Endothelial cell of coronary artery (primary cell): ENCODE results near the gene CRB2. TPM values are rescaled to one million over a fixed set of nuclear protein-coding genes. Genes with fewer than 3 reads are reported as not detected.

Experiments used
- total RNA-seq: library from RNA; depleted of rRNA; stranded (reverse); fragments of >200 nt; gene quantifications from 2 replicates; pipeline ENCODE4 v1.2.3, GENCODE V29; 2014

Gene CRB2
- total RNA-seq: not detected in 2 replicates

DNA sequence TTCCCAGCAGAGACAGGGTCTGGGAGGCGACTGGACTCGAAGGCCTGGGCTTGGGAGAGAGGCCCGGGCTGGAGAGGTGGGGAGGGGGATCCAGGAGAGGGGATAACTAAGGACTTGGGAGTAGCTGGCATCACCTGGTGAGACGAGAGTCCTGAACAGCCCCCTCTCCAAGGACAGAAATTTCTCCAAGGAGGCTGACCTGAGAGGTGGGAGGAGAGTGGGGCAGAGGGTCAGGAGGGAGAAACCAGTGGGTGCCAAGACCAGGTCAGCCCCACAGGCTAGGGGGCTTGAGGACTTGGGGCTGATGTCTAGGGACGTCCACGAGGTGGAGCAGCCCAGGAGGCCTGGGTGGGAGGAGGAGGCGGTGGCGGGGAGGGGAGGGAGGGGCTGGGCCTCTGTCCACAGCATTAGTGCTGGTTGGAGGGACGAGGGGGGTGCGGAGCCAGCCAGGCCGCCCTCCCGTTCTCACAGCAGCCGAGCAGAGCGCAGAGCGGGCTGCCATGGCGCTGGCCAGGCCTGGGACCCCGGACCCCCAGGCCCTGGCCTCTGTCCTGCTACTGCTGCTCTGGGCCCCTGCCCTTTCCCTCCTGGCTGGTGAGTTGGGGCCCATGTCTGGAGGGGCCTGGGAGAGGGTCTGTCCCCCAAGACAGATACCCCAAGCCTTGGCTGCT lies at the start of gene CRB2:
CRB2 (plus strand) TSS at position 437 of the 671 bp plus-strand sequence; CDS start at position 501, 64 bp downstream.

Other genes with a start within 250 kb of the CRB2 start
- 10.7 and 11.7 TPM in 2 replicates for gene STRBP, start 87.6 kb upstream of the CRB2 start, total RNA-seq